ENCODE results near the gene HOXB1. TPM values are rescaled to one million over a fixed set of nuclear protein-coding genes. Genes with fewer than 3 reads are reported as not detected.
A peak's percentile ranks its signal among the peaks of the same experiment; 100 is the strongest.

The HOXB1 gene
- total and polyA plus RNA-seq, 4 donors: not detected

DNA sequence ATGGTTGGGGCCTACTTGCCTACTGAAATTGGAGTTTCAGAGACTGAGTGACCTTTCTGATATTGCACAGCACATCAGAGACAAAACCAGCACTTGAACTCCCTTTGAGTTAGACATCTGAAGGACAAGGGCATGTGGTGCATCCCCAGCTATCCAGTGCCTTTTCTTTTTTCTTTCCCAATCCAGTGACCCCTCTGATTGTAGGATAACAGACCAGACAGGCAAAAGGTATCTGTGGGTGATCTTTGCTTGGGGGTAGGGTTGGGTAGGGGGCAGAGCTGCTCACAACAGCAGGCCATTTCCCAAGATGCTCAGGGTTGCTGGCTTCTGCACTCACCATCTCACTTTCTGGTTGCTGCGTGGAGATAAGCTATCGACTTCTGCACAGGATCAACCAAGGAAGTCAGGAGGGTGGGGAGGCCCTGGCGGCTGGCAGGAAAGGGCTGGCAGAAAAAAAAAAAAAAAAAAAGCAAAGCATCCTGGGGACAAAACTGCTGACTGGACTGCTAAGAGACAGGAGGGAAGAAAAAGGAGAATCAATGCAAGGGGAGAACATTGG is 42.2 kb downstream of the HOXB1 start:
- Histone ChIP-seq H3K36me3 (ENCODE audit: control insufficient read depth in 4 of 4, insufficient read depth in 3 of 4, low read depth in 1 of 4, low read length in 3 of 4) (no peaks in the 10 kb centered on the region), H3K27ac (ENCODE audit: low read depth in 1 of 2, low read length in 2 of 2) (no peak overlapping the region), H3K9ac (ENCODE audit: low read depth in 1 of 2, low read length in 2 of 2) (no peak overlapping the region), H3K4me3 (ENCODE audit: low read depth in 1 of 3, low read length in 3 of 3) (no peak overlapping the region), H3K27me3 (ENCODE audit: control insufficient read depth in 4 of 4, insufficient read depth in 4 of 4, low read length in 3 of 4) (peaks cover 0 to 16% (median 5%) of the 10 kb centered on the region in 4 donors), H3K9me3 (ENCODE audit: control insufficient read depth in 4 of 4, low read length in 3 of 4) (no peaks in the 10 kb centered on the region), H3K4me1 (ENCODE audit: control insufficient read depth in 4 of 4, insufficient read depth in 4 of 4, low read length in 3 of 4) (peaks cover 4 to 11% (median 6%) of the 10 kb centered on the region in 4 donors)
- TF ChIP-seq EGR1 (IDR thresholded peaks at IDR 0.05; ENCODE audit: low read depth in 2 of 2) (no peak), JUND (IDR thresholded peaks at IDR 0.05) (no peak), GABPA (IDR thresholded peaks at IDR 0.05 in 1 of 2, conservative IDR thresholded peaks at IDR 0.05 in 1 of 2) (no peak), SP1 (IDR thresholded peaks at IDR 0.05) (no peak), HNF4A (conservative IDR thresholded peaks at IDR 0.05) (no peak), RAD21 (IDR thresholded peaks at IDR 0.05) (no peak), RXRA (IDR thresholded peaks at IDR 0.05) (no peak)
- TF ChIP-seq, protein P1, sequence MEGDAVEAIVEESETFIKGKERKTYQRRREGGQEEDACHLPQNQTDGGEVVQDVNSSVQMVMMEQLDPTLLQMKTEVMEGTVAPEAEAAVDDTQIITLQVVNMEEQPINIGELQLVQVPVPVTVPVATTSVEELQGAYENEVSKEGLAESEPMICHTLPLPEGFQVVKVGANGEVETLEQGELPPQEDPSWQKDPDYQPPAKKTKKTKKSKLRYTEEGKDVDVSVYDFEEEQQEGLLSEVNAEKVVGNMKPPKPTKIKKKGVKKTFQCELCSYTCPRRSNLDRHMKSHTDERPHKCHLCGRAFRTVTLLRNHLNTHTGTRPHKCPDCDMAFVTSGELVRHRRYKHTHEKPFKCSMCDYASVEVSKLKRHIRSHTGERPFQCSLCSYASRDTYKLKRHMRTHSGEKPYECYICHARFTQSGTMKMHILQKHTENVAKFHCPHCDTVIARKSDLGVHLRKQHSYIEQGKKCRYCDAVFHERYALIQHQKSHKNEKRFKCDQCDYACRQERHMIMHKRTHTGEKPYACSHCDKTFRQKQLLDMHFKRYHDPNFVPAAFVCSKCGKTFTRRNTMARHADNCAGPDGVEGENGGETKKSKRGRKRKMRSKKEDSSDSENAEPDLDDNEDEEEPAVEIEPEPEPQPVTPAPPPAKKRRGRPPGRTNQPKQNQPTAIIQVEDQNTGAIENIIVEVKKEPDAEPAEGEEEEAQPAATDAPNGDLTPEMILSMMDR (IDR thresholded peaks at IDR 0.05; ENCODE audit: low read depth, low read length, missing input control): no peak
- TF ChIP-seq, protein P2, sequence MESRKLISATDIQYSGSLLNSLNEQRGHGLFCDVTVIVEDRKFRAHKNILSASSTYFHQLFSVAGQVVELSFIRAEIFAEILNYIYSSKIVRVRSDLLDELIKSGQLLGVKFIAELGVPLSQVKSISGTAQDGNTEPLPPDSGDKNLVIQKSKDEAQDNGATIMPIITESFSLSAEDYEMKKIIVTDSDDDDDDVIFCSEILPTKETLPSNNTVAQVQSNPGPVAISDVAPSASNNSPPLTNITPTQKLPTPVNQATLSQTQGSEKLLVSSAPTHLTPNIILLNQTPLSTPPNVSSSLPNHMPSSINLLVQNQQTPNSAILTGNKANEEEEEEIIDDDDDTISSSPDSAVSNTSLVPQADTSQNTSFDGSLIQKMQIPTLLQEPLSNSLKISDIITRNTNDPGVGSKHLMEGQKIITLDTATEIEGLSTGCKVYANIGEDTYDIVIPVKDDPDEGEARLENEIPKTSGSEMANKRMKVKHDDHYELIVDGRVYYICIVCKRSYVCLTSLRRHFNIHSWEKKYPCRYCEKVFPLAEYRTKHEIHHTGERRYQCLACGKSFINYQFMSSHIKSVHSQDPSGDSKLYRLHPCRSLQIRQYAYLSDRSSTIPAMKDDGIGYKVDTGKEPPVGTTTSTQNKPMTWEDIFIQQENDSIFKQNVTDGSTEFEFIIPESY (IDR thresholded peaks at IDR 0.05): no peak
- TF ChIP-seq, protein P3, sequence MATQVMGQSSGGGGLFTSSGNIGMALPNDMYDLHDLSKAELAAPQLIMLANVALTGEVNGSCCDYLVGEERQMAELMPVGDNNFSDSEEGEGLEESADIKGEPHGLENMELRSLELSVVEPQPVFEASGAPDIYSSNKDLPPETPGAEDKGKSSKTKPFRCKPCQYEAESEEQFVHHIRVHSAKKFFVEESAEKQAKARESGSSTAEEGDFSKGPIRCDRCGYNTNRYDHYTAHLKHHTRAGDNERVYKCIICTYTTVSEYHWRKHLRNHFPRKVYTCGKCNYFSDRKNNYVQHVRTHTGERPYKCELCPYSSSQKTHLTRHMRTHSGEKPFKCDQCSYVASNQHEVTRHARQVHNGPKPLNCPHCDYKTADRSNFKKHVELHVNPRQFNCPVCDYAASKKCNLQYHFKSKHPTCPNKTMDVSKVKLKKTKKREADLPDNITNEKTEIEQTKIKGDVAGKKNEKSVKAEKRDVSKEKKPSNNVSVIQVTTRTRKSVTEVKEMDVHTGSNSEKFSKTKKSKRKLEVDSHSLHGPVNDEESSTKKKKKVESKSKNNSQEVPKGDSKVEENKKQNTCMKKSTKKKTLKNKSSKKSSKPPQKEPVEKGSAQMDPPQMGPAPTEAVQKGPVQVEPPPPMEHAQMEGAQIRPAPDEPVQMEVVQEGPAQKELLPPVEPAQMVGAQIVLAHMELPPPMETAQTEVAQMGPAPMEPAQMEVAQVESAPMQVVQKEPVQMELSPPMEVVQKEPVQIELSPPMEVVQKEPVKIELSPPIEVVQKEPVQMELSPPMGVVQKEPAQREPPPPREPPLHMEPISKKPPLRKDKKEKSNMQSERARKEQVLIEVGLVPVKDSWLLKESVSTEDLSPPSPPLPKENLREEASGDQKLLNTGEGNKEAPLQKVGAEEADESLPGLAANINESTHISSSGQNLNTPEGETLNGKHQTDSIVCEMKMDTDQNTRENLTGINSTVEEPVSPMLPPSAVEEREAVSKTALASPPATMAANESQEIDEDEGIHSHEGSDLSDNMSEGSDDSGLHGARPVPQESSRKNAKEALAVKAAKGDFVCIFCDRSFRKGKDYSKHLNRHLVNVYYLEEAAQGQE (IDR thresholded peaks at IDR 0.05): no peak
- 26% methylated on average over 3 of the region's 3 CpGs for WGBS
- DNase-seq (ENCODE audit: low spot score): peak; percentile 68

DNA sequence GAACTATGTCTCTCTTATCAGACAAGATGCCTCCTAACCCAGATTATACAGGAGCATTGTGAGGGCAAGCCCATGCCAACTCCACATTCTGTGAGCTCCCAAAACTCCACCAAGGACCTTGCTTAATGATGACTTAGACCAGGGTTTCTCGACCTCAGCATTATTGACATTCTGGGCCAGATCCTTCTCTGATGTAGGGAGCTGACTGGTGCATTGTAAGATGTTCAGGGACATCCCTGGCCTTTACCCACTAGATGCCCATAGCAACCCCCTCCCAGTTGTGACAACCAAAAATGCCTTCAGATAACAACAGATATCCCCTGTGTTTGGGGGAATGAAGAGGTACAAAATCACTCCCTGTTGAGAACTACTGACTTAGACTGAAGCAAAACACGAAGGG is 43.6 kb downstream of the HOXB1 start:
- Histone ChIP-seq H3K4me3 (ENCODE audit: low read depth in 1 of 3, low read length in 3 of 3) (no peak overlapping the region), H3K27me3 (ENCODE audit: control insufficient read depth in 4 of 4, insufficient read depth in 4 of 4, low read length in 3 of 4) (peaks cover 0 to 10% (median 5%) of the 10 kb centered on the region in 4 donors), H3K9ac (ENCODE audit: low read depth in 1 of 2, low read length in 2 of 2) (no peak overlapping the region), H3K36me3 (ENCODE audit: control insufficient read depth in 4 of 4, insufficient read depth in 3 of 4, low read depth in 1 of 4, low read length in 3 of 4) (no peaks in the 10 kb centered on the region), H3K4me1 (ENCODE audit: control insufficient read depth in 4 of 4, insufficient read depth in 4 of 4, low read length in 3 of 4) (peaks cover 0 to 3% (median under 1%) of the 10 kb centered on the region in 4 donors), H3K9me3 (ENCODE audit: control insufficient read depth in 4 of 4, low read length in 3 of 4) (no peaks in the 10 kb centered on the region), H3K27ac (ENCODE audit: low read depth in 1 of 2, low read length in 2 of 2) (no peak overlapping the region)
- DNase-seq (ENCODE audit: low spot score): no peak
- TF ChIP-seq, protein P4, sequence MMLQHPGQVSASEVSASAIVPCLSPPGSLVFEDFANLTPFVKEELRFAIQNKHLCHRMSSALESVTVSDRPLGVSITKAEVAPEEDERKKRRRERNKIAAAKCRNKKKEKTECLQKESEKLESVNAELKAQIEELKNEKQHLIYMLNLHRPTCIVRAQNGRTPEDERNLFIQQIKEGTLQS (IDR thresholded peaks at IDR 0.05): no peak
- TF ChIP-seq YY1 (IDR thresholded peaks at IDR 0.05) (no peak), JUND (IDR thresholded peaks at IDR 0.05) (no peak), HNF4G (IDR thresholded peaks at IDR 0.05) (no peak)
- 60% methylated on average over 2 of the region's 2 CpGs for WGBS
